A549 (cell line): ENCODE results near the gene VPS26B. TPM values are rescaled to one million over a fixed set of nuclear protein-coding genes. Genes with fewer than 3 reads are reported as not detected.
A peak's percentile ranks its signal among the peaks of the same experiment; 100 is the strongest.

ENCODE experiments used
- ATAC-seq, 2 experiments: fragments of 200-7000 bp in 1 of 2; fragments of >200 bp in 1 of 2; cut with Nextera tagmentation in 1 of 2; cut with Tn5 transposase in 1 of 2; 3 replicates each; pipeline versions ENCODE4 v1.8.0 to v1.9.1; 2018 to 2020; ENCODE audit warnings: mild to moderate bottlenecking in 1 of 2, moderate library complexity in 1 of 2
- CTCF ChIA-PET: fragments of 300-600 bp; sonication (Branson Sonifier 250); formaldehyde crosslinking; extraction: SDS; loops from one replicate; lab custom pipeline; 2021; ENCODE audit warnings: antibody characterized with exemption, inconsistent platforms; lab: Yijun Ruan, JAX
- POLR2A ChIA-PET: fragments of 350-600 bp; formaldehyde crosslinking; extraction: SDS; loops from one replicate; lab custom pipeline; 2021; ENCODE audit warnings: antibody characterized with exemption, inconsistent platforms; lab: Yijun Ruan, JAX
- DNase-seq, 2 experiments: peaks; one replicate each; pipeline versions ENCODE4 v3.0.0 to v3.0.0-alpha.2; 2011 to 2016; ENCODE audit warnings: low read depth in 1 of 2, low spot score in 1 of 2
- FAIRE-seq: peaks from 2 replicates; lab custom pipeline; 2011; peaks lifted over from hg19 to GRCh38; lab: Jason Lieb, UNC
- H3K27ac ChIP-seq, 2 experiments: fragments of >200 bp; sonication (Bioruptor Twin); formaldehyde crosslinking; 3 replicates each; pipeline ENCODE4 v1.5.1; 2016 to 2017
- H3K4me1 ChIP-seq: fragments of >200 bp; sonication (Bioruptor Twin); formaldehyde crosslinking; 3 replicates; pipeline ENCODE4 v1.6.1; 2016
- H3K4me2 ChIP-seq: fragments of >200 bp; sonication (Bioruptor Twin); formaldehyde crosslinking; 3 replicates; pipeline ENCODE4 v1.6.1; 2016
- H3K4me3 ChIP-seq: fragments of >200 bp; sonication (Bioruptor Twin); formaldehyde crosslinking; 3 replicates; pipeline ENCODE4 v1.5.1; 2016
- H3K9me3 ChIP-seq: fragments of >200 bp; sonication (Bioruptor Twin); formaldehyde crosslinking; 3 replicates; pipeline ENCODE4 v1.6.1; 2016
- BCL3 ChIP-seq: fragments of >200 bp; sonication (Bioruptor Twin); formaldehyde crosslinking; IDR thresholded peaks from 3 replicates; pipeline ENCODE4 v1.6.1; 2016
- E2F6 ChIP-seq: IDR thresholded peaks from 2 replicates; pipeline ENCODE4 v1.6.1; 2012; ENCODE audit warnings: low read depth, borderline replicate concordance
- EHF ChIP-seq: fragments of 250-450 bp; sonication (Bioruptor Pico); IDR thresholded peaks from 2 replicates; pipeline ENCODE4 v1.5.0; 2020; ENCODE audit warnings: mild to moderate bottlenecking
- FOSB ChIP-seq: fragments of 250-450 bp; sonication (Bioruptor Pico); IDR thresholded peaks from 2 replicates; pipeline ENCODE4 v1.5.0; 2020; ENCODE audit warnings: mild to moderate bottlenecking, moderate library complexity
- FOXS1 ChIP-seq: fragments of 250-450 bp; sonication (Bioruptor Pico); IDR thresholded peaks from 2 replicates; pipeline ENCODE4 v1.5.0; 2020; ENCODE audit warnings: mild to moderate bottlenecking, moderate library complexity
- HEYL ChIP-seq: fragments of 250-450 bp; sonication (Bioruptor Pico); IDR thresholded peaks from 2 replicates; pipeline ENCODE4 v1.8.0; 2021; ENCODE audit warnings: mild to moderate bottlenecking, moderate library complexity
- HOXA7 ChIP-seq: fragments of 250-450 bp; sonication (Bioruptor Pico); IDR thresholded peaks from 2 replicates; pipeline ENCODE4 v1.5.0; 2020; ENCODE audit warnings: mild to moderate bottlenecking, moderate library complexity
- HOXB5 ChIP-seq: fragments of 250-450 bp; sonication (Bioruptor Pico); IDR thresholded peaks from 2 replicates; pipeline ENCODE4 v1.5.0; 2020; ENCODE audit warnings: mild to moderate bottlenecking, moderate library complexity
- JUN ChIP-seq, 2 experiments: fragments of >200 bp; sonication (Bioruptor Twin); formaldehyde crosslinking; IDR thresholded peaks; 2 replicates in 1 of 2; 3 replicates in 1 of 2; pipeline ENCODE4 v1.6.1; 2016 to 2017
- KDM5A ChIP-seq: fragments of 200-600 bp; sonication (generic); IDR thresholded peaks from 2 replicates; pipeline ENCODE4 v1.6.1; 2016; ENCODE audit warnings: antibody characterized with exemption, mild to moderate bottlenecking
- MAFK ChIP-seq: fragments of 450-650 bp; IDR thresholded peaks from 2 replicates; pipeline ENCODE4 v1.6.1; 2014; ENCODE audit not compliant: partially characterized antibody
- MYC ChIP-seq: IDR thresholded peaks from 2 replicates; pipeline ENCODE4 v1.6.1; 2012; ENCODE audit warnings: mild to moderate bottlenecking, inconsistent platforms, low read length, improper control_type of control experiment, borderline replicate concordance
- NFE2L2 ChIP-seq: fragments of 150-350 bp; conservative IDR thresholded peaks from 2 replicates; pipeline ENCODE4 v1.6.1; 2014; ENCODE audit warnings: low read length
- NR3C1 ChIP-seq: fragments of >200 bp; sonication (Bioruptor Twin); formaldehyde crosslinking; IDR thresholded peaks from 3 replicates; pipeline ENCODE4 v1.6.1; 2017
- PHF8 ChIP-seq: fragments of 200-600 bp; sonication (generic); IDR thresholded peaks from 2 replicates; pipeline ENCODE4 v1.6.1; 2016; ENCODE audit warnings: low read depth, mild to moderate bottlenecking, antibody characterized with exemption, moderate library complexity, borderline replicate concordance
- POLR2A ChIP-seq: IDR thresholded peaks from 2 replicates; pipeline ENCODE4 v1.6.1; 2012; ENCODE audit warnings: mild to moderate bottlenecking, low read length
- RAD21 ChIP-seq, 2 experiments: fragments of >200 bp in 1 of 2; sonication (Bioruptor Twin) in 1 of 2; formaldehyde crosslinking in 1 of 2; IDR thresholded peaks in 1 of 2; conservative IDR thresholded peaks in 1 of 2; 2 replicates in 1 of 2; 3 replicates in 1 of 2; pipeline ENCODE4 v1.6.1; 2012 to 2018; ENCODE audit warnings: inconsistent platforms in 1 of 2
- RARB ChIP-seq: fragments of 250-450 bp; sonication (Bioruptor Pico); IDR thresholded peaks from 2 replicates; pipeline ENCODE4 v1.8.0; 2021; ENCODE audit warnings: mild to moderate bottlenecking, moderate library complexity
- RFX5 ChIP-seq: fragments of 450-650 bp; IDR thresholded peaks from 2 replicates; pipeline ENCODE4 v1.7.1; 2014; ENCODE audit warnings: antibody characterized with exemption, mild to moderate bottlenecking, moderate library complexity
- SREBF2 ChIP-seq: fragments of 450-650 bp; IDR thresholded peaks from 2 replicates; pipeline ENCODE4 v1.6.1; 2014; ENCODE audit warnings: mild to moderate bottlenecking, moderate library complexity
- TP53 ChIP-seq: fragments of 250-450 bp; sonication (Bioruptor Pico); IDR thresholded peaks from 2 replicates; pipeline ENCODE4 v1.5.0; 2021; ENCODE audit warnings: mild to moderate bottlenecking, moderate library complexity
- ZSCAN20 ChIP-seq: fragments of 250-450 bp; sonication (Bioruptor Pico); IDR thresholded peaks from 2 replicates; pipeline ENCODE4 v1.8.0; 2022; ENCODE audit warnings: mild to moderate bottlenecking, moderate library complexity
- WGBS: methylation state at CpG from one replicate; pipeline ENCODE4 v1.1.6; 2017; ENCODE audit errors: missing lambda C conversion rate; 5-methylcytosine and 5-hydroxymethylcytosine counted together
- polyA minus RNA-seq: library from RNA; depleted of rRNA, polyadenylated mRNA; stranded (reverse); fragments of >200 nt; gene quantifications from 2 replicates; pipeline ENCODE4 v1.2.3, GENCODE V29; 2011; rRNA and poly(A)+ RNA removed
- polyA plus RNA-seq, 4 experiments: library from polyadenylated mRNA; depleted of rRNA in 3 of 4; stranded (reverse); fragments of >200 nt; fragmentation: RNase III in 1 of 4; extraction: RNeasy Plus Mini Kit Qiagen cat#74134 plus additional on column Dnase treatment in 1 of 4; gene quantifications; 2 replicates in 3 of 4; 3 replicates in 1 of 4; pipeline ENCODE4 v1.2.3, GENCODE V29; 2011 to 2017
- TF ChIP-seq, protein P1 (sequence below): IDR thresholded peaks from 2 replicates; pipeline ENCODE4 v1.6.1; 2012
- TF ChIP-seq, protein P2 (sequence below): fragments of 250-450 bp; sonication (Bioruptor Pico); IDR thresholded peaks from 2 replicates; pipeline ENCODE4 v1.5.0; 2020; ENCODE audit warnings: low read depth, mild to moderate bottlenecking, moderate library complexity

Gene VPS26B
- polyA plus RNA-seq (2011; rRNA removed) (25.7 and 26.3 TPM in 2 replicates), polyA plus RNA-seq (2017; fragmentation: RNase III; extraction: RNeasy Plus Mini Kit Qiagen cat#74134 plus additional on column Dnase treatment) (18.6 to 20.7 TPM (median 19.2 TPM) in 3 replicates), polyA minus RNA-seq (39.3 and 41.2 TPM in 2 replicates)
- polyA plus RNA-seq (2012; cell fraction: cytosol; rRNA removed) = 20.2 and 21.8 TPM in 2 replicates
- 27.0 and 28.5 TPM in 2 replicates for polyA plus RNA-seq (2012; cell fraction: nucleus; rRNA removed)

DNA sequence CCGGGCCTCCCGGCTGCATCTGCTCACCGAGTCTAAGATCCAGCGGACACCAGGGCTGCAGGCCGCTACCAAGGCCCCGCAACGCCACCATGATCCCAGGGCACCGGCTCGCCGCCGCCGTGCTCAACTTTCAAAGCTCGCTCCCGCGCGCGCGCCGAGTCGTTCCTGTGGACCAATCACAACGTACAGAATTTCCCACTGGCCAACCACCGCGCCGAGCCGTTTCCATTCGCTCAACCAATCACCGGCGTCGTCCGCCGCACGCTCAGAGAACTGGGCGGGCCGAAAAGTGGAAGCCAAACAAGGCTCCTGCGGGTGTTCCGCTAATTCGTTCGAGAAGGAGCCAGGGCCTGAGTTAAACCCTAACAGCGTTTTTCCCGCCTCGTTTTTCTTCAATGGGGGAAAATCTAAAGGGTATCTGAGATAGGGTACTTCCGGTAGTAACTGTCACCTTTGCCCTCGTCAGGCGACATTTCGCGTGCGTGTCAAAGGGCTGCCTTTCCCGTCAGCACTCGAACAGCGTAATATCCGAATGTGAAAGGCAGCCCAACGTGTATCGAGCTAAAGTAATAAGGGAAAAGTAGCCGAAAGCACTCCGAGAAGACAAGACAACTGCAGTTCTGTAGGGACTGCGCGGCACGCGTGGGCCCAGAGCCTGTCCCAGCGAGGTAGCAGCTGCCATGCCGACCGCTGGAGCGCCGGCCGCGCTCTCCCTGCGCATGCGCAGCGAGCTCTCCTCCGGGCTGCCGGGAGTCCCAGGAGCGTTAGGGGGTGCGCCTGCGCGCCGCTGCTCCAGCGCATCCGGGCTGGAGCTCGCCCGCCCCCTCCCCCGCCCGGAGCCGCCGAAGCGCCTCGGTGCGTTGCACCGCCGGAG lies at the start of gene VPS26B, which contains the start of gene NCAPD3:
Gene VPS26B, plus strand, starts transcription at position 836 of the 874 bp plus-strand sequence. CDS start 452 bp downstream, outside the sequence.
Gene NCAPD3, minus strand, starts transcription at position 132 of the 874 bp plus-strand sequence. Its CDS starts 41 bp downstream, at position 91.
- ATAC-seq (peak; percentile 91 to 97), FAIRE-seq (no peak), DNase-seq (peak; percentile 81 to 94)
- Histone ChIP-seq H3K27ac (peak within 1 kb of the TSS; percentile 85 to 90), H3K4me3 (peak within 1 kb of the TSS; percentile 60), H3K9me3 (no peaks in the 10 kb centered on the region), H3K4me1 (peaks cover 17% of the 10 kb centered on the region; the same call in 1 of the 3 replicates), H3K4me2 (peak within 1 kb of the TSS; percentile 96)
- POLR2A ChIA-PET = interaction anchor here (0.6 to 2.1 kb wide), 11 partner anchors 10 to 262 kb away, joined by 3 to 19 read pairs (median 4); partner anchors contain the start of genes ACAD8 and THYN1
- 1% methylated on average over 35 of the region's 89 CpGs for WGBS
- TF ChIP-seq PHF8 (peak; percentile 89; the same call in 1 of the 2 replicates), MAFK (no peak), BCL3 (peak; percentile 67; the same call in 1 of the 3 replicates), NR3C1 (no peak), FOSB (no peak), KDM5A (peak; percentile 75), SREBF2 (no peak), RFX5 (no peak), HOXB5 (CRISPR knock-in tag) (no peak), EHF (no peak), JUN (IDR thresholded peaks at IDR 0.05) (peak; percentile 32 to 74; a peak in 2 of 5 replicates), RARB (CRISPR knock-in tag) (no peak), ZSCAN20 (CRISPR knock-in tag) (no peak), POLR2A (peak; percentile 90), TP53 (CRISPR knock-in tag) (no peak), FOXS1 (no peak), RAD21 (conservative IDR thresholded peaks at IDR 0.05 in 1 of 2, IDR thresholded peaks at IDR 0.05 in 1 of 2) (no peak), E2F6 (peak; percentile 80), NFE2L2 (no peak), MYC (0 out of 2 replicates have a peak, but pooled peaks have one; percentile 56), HEYL (no peak)
- TF ChIP-seq, protein P1, sequence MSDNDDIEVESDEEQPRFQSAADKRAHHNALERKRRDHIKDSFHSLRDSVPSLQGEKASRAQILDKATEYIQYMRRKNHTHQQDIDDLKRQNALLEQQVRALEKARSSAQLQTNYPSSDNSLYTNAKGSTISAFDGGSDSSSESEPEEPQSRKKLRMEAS = peak; percentile 81
- TF ChIP-seq, protein P2, sequence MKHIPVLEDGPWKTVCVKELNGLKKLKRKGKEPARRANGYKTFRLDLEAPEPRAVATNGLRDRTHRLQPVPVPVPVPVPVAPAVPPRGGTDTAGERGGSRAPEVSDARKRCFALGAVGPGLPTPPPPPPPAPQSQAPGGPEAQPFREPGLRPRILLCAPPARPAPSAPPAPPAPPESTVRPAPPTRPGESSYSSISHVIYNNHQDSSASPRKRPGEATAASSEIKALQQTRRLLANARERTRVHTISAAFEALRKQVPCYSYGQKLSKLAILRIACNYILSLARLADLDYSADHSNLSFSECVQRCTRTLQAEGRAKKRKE (CRISPR knock-in tag) = no peak
- CTCF ChIA-PET = interaction anchor here (0.6 to 1.7 kb wide), 4 partner anchors 16 to 53 kb away, joined by 3 to 7 read pairs (median 6); no protein-coding TSS in a partner anchor

- no peak for FAIRE-seq
- CTCF ChIA-PET = interaction anchor here (1.4 kb wide), 1 partner anchor 32 kb away, joined by 3 read pairs; no protein-coding TSS in a partner anchor
Observed at GRCh38 chr11:134176284-134176683, 48.2 kb upstream of the VPS26B start.

More at GRCh38 chr11:134176284-134176683, 48.2 kb upstream of the VPS26B start:
- 96% methylated on average over 13 of the region's 13 CpGs for WGBS
- H3K4me2 ChIP-seq = no peak overlapping the region
- no peak for TF ChIP-seq FOXS1
- TF ChIP-seq E2F6 = no peak
- no peak for TF ChIP-seq HOXA7 (CRISPR knock-in tag)
- ATAC-seq (no peak), DNase-seq (no peak)
- H3K27ac ChIP-seq = no peak overlapping the region
- no peak overlapping the region for H3K4me3 ChIP-seq
- H3K4me1 ChIP-seq = no peaks in the 10 kb centered on the region
- POLR2A ChIA-PET = no interaction called here
- H3K9me3 ChIP-seq = no peaks in the 10 kb centered on the region
